Activated naive CD8-positive, alpha-beta T cell treated with anti-CD3 and anti-CD28 coated beads, Interleukin-2, amount 10 ng/mL, durations not matched to agents 7 days and 5 days (primary cell): ENCODE data around the gene TAS2R41. TPM values are rescaled to one million over a fixed set of nuclear protein-coding genes. Genes with fewer than 3 reads are reported as not detected.
A peak's percentile ranks its signal among the peaks of the same experiment; 100 is the strongest.
"Not testable (repeated sequence)": the region's sequence is repeated elsewhere in the genome, so short reads cannot be mapped to it uniquely, and the experiment has no call there.

ENCODE experiments used
- ATAC-seq: fragments of 150-1000 bp; cut with Tn5 transposase; one replicate; pipeline ENCODE4 v1.10.0; 2021; ENCODE audit warnings: low read depth, moderate library complexity
- POLR2A ChIA-PET: fragments of 350-600 bp; sonication (Branson Sonifier 250); formaldehyde crosslinking; loops from one replicate; lab custom pipeline; 2021; ENCODE audit warnings: antibody characterized with exemption; lab: Charles Lee
- DNase-seq: peaks from one replicate; pipeline ENCODE4 v3.0.0; 2021
- H3K27ac Mint-ChIP-seq: one replicate; pipeline ENCODE4 v1.8.0; 2022; ENCODE audit warnings: mild to moderate bottlenecking, mixed read lengths
- H3K27me3 Mint-ChIP-seq: one replicate; pipeline ENCODE4 v1.8.0; 2022; ENCODE audit warnings: mild to moderate bottlenecking, moderate library complexity, mixed read lengths
- H3K36me3 Mint-ChIP-seq: one replicate; pipeline ENCODE4 v1.8.0; 2021; ENCODE audit warnings: mild to moderate bottlenecking, mixed read lengths
- H3K4me1 Mint-ChIP-seq: one replicate; pipeline ENCODE4 v1.8.0; 2021; ENCODE audit warnings: mixed read lengths
- H3K4me3 Mint-ChIP-seq: one replicate; pipeline ENCODE4 v1.8.0; 2022; ENCODE audit warnings: mild to moderate bottlenecking, moderate library complexity, mixed read lengths
- H3K9me3 Mint-ChIP-seq: one replicate; pipeline ENCODE4 v1.8.0; 2021; ENCODE audit warnings: mixed read lengths
- total RNA-seq, 2 experiments: library from RNA; stranded (reverse); gene quantifications; one replicate each; pipeline ENCODE4 v1.2.3, GENCODE V29; 2021

Gene TAS2R41
- total RNA-seq, 2 experiments from 2014 or later, result not detected

- no peak for ATAC-seq
- H3K27ac Mint-ChIP-seq, result no peak overlapping the region
- H3K9me3 Mint-ChIP-seq, result peaks cover 3% of the 10 kb centered on the region
- POLR2A ChIA-PET, result no interaction called here
- no peak overlapping the region for H3K4me3 Mint-ChIP-seq
- H3K4me1 Mint-ChIP-seq, result no peaks in the 10 kb centered on the region
- no peaks in the 10 kb centered on the region for H3K27me3 Mint-ChIP-seq
- no peaks in the 10 kb centered on the region for H3K36me3 Mint-ChIP-seq
- DNase-seq, result no peak
Measured at GRCh38 chr7:143462045-143462444, 15.6 kb upstream of the TAS2R41 start.

GRCh38 chr7:143463556-143463955 lies 14.1 kb upstream of the TAS2R41 start:
- H3K9me3 Mint-ChIP-seq, result peaks cover 3% of the 10 kb centered on the region
- no peak for ATAC-seq
- POLR2A ChIA-PET, result no interaction called here

GRCh38 chr7:143463957-143464356 lies 13.7 kb upstream of the TAS2R41 start:
- no peak overlapping the region for H3K4me3 Mint-ChIP-seq
- no peak overlapping the region for H3K27ac Mint-ChIP-seq
- H3K4me1 Mint-ChIP-seq, result no peaks in the 10 kb centered on the region
- H3K9me3 Mint-ChIP-seq, result peaks cover 3% of the 10 kb centered on the region
- no peaks in the 10 kb centered on the region for H3K36me3 Mint-ChIP-seq
- ATAC-seq (no peak), DNase-seq (no peak)
- no peaks in the 10 kb centered on the region for H3K27me3 Mint-ChIP-seq
- POLR2A ChIA-PET, result no interaction called here

More at GRCh38 chr7:143463556-143463955, 14.1 kb upstream of the TAS2R41 start:
- no peak for DNase-seq
- H3K36me3 Mint-ChIP-seq, result no peaks in the 10 kb centered on the region
- H3K4me1 Mint-ChIP-seq, result no peaks in the 10 kb centered on the region
- no peak overlapping the region for H3K4me3 Mint-ChIP-seq
- H3K27me3 Mint-ChIP-seq, result no peaks in the 10 kb centered on the region
- H3K27ac Mint-ChIP-seq, result no peak overlapping the region

- no peaks in the 10 kb centered on the region for H3K27me3 Mint-ChIP-seq
- no peak for ATAC-seq
- H3K27ac Mint-ChIP-seq, result no peak overlapping the region
- no peaks in the 10 kb centered on the region for H3K4me1 Mint-ChIP-seq
- no peak for DNase-seq
- POLR2A ChIA-PET, result no interaction called here
- H3K4me3 Mint-ChIP-seq, result no peak overlapping the region
- H3K36me3 Mint-ChIP-seq, result no peaks in the 10 kb centered on the region
- H3K9me3 Mint-ChIP-seq, result peaks cover 10% of the 10 kb centered on the region
Measured at GRCh38 chr7:143467724-143468123, 9.9 kb upstream of the TAS2R41 start.

GRCh38 chr7:143472071-143472689 lies 5.5 kb upstream of the TAS2R41 start:
- H3K36me3 Mint-ChIP-seq, H3K27ac Mint-ChIP-seq, H3K4me3 Mint-ChIP-seq, H3K27me3 Mint-ChIP-seq, DNase-seq, H3K9me3 Mint-ChIP-seq, H3K4me1 Mint-ChIP-seq, POLR2A ChIA-PET, ATAC-seq: not testable (repeated sequence)

GRCh38 chr7:143479055-143479766 lies 1.5 kb downstream of the TAS2R41 start:
- DNase-seq (no peak), ATAC-seq (no peak)
- no peaks in the 10 kb centered on the region for H3K27me3 Mint-ChIP-seq
- H3K36me3 Mint-ChIP-seq, result peaks cover 2% of the 10 kb centered on the region
- H3K4me3 Mint-ChIP-seq, result no peak overlapping the region
- POLR2A ChIA-PET, result no interaction called here
- H3K4me1 Mint-ChIP-seq, result peaks cover 5% of the 10 kb centered on the region
- no peaks in the 10 kb centered on the region for H3K9me3 Mint-ChIP-seq
- H3K27ac Mint-ChIP-seq, result no peak overlapping the region

- H3K27me3 Mint-ChIP-seq, result no peaks in the 10 kb centered on the region
- no peak overlapping the region for H3K4me3 Mint-ChIP-seq
- peaks cover 5% of the 10 kb centered on the region for H3K4me1 Mint-ChIP-seq
- DNase-seq (no peak), ATAC-seq (no peak)
- POLR2A ChIA-PET, result no interaction called here
- H3K9me3 Mint-ChIP-seq, result no peaks in the 10 kb centered on the region
- H3K27ac Mint-ChIP-seq, result no peak overlapping the region
- no peaks in the 10 kb centered on the region for H3K36me3 Mint-ChIP-seq
Measured at GRCh38 chr7:143480501-143480900, 2.8 kb downstream of the TAS2R41 start.

GRCh38 chr7:143484119-143484518 lies 6.4 kb downstream of the TAS2R41 start:
- DNase-seq (no peak), ATAC-seq (no peak)
- H3K36me3 Mint-ChIP-seq, result no peaks in the 10 kb centered on the region
- H3K27ac Mint-ChIP-seq, result no peak overlapping the region
- no peaks in the 10 kb centered on the region for H3K9me3 Mint-ChIP-seq
- no peak overlapping the region for H3K4me3 Mint-ChIP-seq
- POLR2A ChIA-PET, result no interaction called here
- peaks cover 5% of the 10 kb centered on the region for H3K4me1 Mint-ChIP-seq
- H3K27me3 Mint-ChIP-seq, result no peaks in the 10 kb centered on the region

- Mint-ChIP-seq H3K9me3 (no peaks in the 10 kb centered on the region), H3K27me3 (no peaks in the 10 kb centered on the region), H3K36me3 (no peaks in the 10 kb centered on the region), H3K4me1 (peaks cover 5% of the 10 kb centered on the region), H3K4me3 (no peak overlapping the region), H3K27ac (no peak overlapping the region)
- POLR2A ChIA-PET, result no interaction called here
- no peak for ATAC-seq
- DNase-seq, result no peak
Measured at GRCh38 chr7:143485094-143485493, 7.4 kb downstream of the TAS2R41 start.

- Mint-ChIP-seq H3K4me1 (peaks cover 5% of the 10 kb centered on the region), H3K9me3 (no peaks in the 10 kb centered on the region), H3K4me3 (no peak overlapping the region), H3K27me3 (no peaks in the 10 kb centered on the region), H3K36me3 (no peaks in the 10 kb centered on the region), H3K27ac (no peak overlapping the region)
- no peak for DNase-seq
- ATAC-seq, result no peak
- POLR2A ChIA-PET, result no interaction called here
Measured at GRCh38 chr7:143485500-143485899, 7.8 kb downstream of the TAS2R41 start.

- H3K27me3 Mint-ChIP-seq, H3K4me3 Mint-ChIP-seq, H3K36me3 Mint-ChIP-seq, H3K9me3 Mint-ChIP-seq, ATAC-seq, H3K4me1 Mint-ChIP-seq, DNase-seq, H3K27ac Mint-ChIP-seq, POLR2A ChIA-PET: not testable (repeated sequence)
Measured at GRCh38 chr7:143486266-143486665, 8.6 kb downstream of the TAS2R41 start.

- Mint-ChIP-seq H3K36me3 (no peaks in the 10 kb centered on the region), H3K9me3 (no peaks in the 10 kb centered on the region), H3K27me3 (no peaks in the 10 kb centered on the region), H3K27ac (no peak overlapping the region), H3K4me1 (peaks cover 5% of the 10 kb centered on the region), H3K4me3 (no peak overlapping the region)
- POLR2A ChIA-PET, result no interaction called here
- ATAC-seq (no peak), DNase-seq (no peak)
Measured at GRCh38 chr7:143487061-143487460, 9.4 kb downstream of the TAS2R41 start.

GRCh38 chr7:143487566-143487965 lies 9.9 kb downstream of the TAS2R41 start:
- H3K36me3 Mint-ChIP-seq, result no peaks in the 10 kb centered on the region
- POLR2A ChIA-PET, result no interaction called here
- no peaks in the 10 kb centered on the region for H3K27me3 Mint-ChIP-seq
- no peak overlapping the region for H3K4me3 Mint-ChIP-seq
- no peak for ATAC-seq
- no peak for DNase-seq
- H3K9me3 Mint-ChIP-seq, result no peaks in the 10 kb centered on the region
- H3K27ac Mint-ChIP-seq, result no peak overlapping the region
- H3K4me1 Mint-ChIP-seq, result peaks cover 9% of the 10 kb centered on the region

GRCh38 chr7:143490717-143491306 lies 13.1 kb downstream of the TAS2R41 start:
- Mint-ChIP-seq H3K4me3 (no peak overlapping the region), H3K4me1 (peaks cover 15% of the 10 kb centered on the region), H3K27me3 (no peaks in the 10 kb centered on the region), H3K27ac (no peak overlapping the region), H3K36me3 (peaks cover 3% of the 10 kb centered on the region), H3K9me3 (peaks cover 2% of the 10 kb centered on the region)
- DNase-seq, result no peak
- peak; percentile 58 for ATAC-seq
- POLR2A ChIA-PET, result no interaction called here
